NCI-H1092 treated with DMSO at 0.1 percent for 48 hours (cell line): Measurements from ENCODE around the gene FDX2.
"Not testable (repeated sequence)": the region's sequence is repeated elsewhere in the genome, so short reads cannot be mapped to it uniquely, and the experiment has no call there.

ENCODE experiments used
- DNase-seq: peaks from one replicate; lab custom pipeline; 2025; lab: John Stamatoyannopoulos, UW

The FDX2 gene

GRCh38 chr19:10284065-10284959 lies 31.5 kb downstream of the FDX2 start:
- no peak for DNase-seq

GRCh38 chr19:10283301-10284064 lies 32.3 kb downstream of the FDX2 start:
- no peak for DNase-seq

DNA sequence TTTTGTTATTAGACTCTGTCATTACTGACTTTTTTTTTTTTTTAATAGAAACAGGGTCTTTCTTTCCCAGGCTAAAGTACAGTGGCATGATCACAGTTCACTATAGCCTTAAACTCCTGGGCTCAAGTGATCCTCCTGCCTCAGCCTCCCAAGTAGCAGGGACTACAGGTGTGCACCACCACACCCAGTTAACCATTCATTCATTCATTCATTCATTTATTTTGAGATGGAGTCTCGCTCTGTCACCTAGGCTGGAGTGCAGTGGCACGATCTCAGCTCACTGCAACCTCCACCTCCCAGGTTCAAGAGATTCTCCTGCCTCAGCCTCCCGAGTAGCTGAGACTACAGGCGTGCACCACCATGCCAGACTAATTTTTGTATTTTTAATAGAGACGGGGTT lies 33.8 kb downstream of the FDX2 start:
- not testable (repeated sequence) for DNase-seq

DNA sequence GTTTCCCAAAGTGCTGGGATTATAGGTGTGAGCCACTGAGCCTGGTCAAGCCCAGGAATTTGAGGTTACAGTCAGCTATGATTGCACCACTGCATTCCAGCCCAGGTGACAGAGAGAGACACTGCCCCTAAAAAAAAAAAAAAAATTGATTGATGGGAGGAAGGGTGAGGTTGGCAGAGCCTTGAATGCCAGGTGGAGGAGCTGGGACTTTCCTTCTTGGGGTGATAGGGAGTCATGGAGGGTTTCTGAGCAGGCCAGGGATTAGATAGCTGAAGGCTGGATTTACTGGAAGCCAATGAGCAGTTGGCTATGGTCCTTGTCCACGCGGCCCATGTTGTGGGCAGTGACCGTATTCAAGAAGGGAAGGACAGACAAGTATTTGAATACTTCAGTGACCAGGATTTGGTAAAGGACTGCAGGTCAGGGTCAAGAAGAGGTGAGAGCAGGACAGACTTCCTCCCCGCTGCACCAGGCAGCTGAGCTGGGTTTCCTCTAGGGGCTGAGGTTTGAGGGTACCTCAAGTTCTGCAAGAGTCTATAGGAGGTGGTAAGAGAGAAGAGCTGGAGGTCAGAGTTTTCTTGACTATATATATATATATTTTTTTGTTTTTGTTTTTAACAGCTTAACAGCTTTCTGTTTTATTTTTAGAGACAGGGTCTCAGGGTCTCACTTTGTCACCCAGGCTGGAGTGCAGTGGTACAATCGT lies 35.9 kb downstream of the FDX2 start:
- DNase-seq = no peak

- DNase-seq = no peak
These were observed 36.9 kb downstream of the FDX2 start for GRCh38 chr19:10278935-10279334.

DNA sequence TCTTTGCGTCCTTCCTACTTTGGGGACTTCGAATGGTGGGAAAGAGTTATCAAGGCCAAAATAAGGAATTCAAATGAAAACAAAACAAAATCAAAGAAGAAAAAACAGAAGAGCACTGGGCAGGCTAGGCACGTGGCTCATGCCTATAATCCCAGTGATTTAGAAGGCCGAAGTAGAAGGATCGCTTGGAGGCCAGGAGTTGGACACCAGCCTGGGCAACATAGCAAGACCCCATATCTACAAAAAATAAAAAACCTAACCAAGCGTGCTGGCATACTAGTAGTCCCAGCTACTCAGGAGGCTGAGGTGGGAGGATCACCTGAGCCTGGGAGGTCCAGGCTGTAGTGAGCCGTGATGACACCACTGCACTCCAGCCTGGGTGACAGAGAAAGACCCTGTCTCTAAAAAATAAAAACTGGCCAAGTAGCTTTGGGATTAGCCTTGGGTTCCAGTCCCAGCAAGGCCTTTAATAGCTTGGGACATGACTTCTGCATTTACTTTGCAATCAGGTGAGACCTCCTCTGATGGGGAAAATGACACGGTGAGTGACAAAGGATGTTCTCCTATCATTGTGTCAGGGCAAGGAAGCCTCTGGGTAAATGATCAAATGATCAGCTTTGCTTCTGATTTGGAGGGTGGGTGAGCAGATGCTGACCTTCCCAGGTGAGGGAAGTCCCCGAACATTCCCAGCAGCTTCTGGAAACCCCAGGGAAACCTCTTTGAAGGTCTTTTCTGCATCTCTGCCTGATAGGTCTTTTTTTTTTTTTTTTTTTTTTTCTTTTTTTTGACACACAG lies 37.8 kb downstream of the FDX2 start:
- no peak for DNase-seq

GRCh38 chr19:10274589-10274988 lies 41.2 kb downstream of the FDX2 start:
- DNase-seq = no peak

- DNase-seq = no peak
These were observed 44.2 kb downstream of the FDX2 start for GRCh38 chr19:10271543-10272086.

DNA sequence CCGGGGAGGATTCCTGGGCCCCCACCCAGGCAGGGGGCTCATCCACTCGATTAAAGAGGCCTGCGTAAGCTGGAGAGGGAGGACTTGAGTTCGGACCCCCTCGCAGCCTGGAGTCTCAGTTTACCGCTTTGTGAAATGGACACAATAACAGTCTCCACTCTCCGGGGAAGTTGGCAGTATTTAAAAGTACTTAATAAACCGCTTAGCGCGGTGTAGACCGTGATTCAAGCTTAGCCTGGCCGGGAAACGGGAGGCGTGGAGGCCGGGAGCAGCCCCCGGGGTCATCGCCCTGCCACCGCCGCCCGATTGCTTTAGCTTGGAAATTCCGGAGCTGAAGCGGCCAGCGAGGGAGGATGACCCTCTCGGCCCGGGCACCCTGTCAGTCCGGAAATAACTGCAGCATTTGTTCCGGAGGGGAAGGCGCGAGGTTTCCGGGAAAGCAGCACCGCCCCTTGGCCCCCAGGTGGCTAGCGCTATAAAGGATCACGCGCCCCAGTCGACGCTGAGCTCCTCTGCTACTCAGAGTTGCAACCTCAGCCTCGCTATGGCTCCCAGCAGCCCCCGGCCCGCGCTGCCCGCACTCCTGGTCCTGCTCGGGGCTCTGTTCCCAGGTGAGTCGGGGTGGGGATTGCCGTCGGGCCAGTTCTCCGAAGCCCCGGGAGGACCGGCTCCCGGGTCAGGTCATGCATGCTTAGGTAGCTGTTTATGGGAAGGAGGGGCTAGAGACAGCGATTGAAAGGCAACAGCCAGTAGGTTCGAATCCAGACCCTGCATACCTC lies 45.0 kb downstream of the FDX2 start, which contains the start of gene ICAM1:
Gene ICAM1, plus strand, starts transcription at position 505 of the 779 bp plus-strand sequence. Its CDS starts 40 bp downstream, at position 545.
- DNase-seq = no peak

GRCh38 chr19:10270180-10270615 lies 45.6 kb downstream of the FDX2 start:
- DNase-seq = no peak

GRCh38 chr19:10269333-10270179 lies 46.3 kb downstream of the FDX2 start:
- peak; percentile 53 for DNase-seq

DNA sequence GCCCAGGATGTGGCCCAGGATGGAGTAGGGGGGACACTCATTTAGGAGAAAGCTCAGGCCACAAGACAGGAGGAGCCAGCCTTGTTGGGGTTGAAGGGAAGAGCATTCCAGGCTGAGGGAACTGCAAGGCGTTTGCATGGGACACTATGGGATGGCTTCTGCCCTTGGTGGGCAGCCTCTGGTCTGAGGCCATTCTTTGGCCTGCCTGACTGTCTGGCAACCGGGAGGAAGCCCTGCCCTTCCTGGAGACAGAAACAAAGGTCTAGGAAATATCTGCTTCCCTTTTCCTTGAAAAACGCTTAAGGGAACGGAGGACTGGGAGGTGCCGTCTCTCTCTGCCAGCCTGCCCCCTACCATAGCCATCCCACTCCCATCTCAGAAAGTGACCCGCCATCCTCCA lies 47.7 kb downstream of the FDX2 start:
- DNase-seq = no peak

DNA sequence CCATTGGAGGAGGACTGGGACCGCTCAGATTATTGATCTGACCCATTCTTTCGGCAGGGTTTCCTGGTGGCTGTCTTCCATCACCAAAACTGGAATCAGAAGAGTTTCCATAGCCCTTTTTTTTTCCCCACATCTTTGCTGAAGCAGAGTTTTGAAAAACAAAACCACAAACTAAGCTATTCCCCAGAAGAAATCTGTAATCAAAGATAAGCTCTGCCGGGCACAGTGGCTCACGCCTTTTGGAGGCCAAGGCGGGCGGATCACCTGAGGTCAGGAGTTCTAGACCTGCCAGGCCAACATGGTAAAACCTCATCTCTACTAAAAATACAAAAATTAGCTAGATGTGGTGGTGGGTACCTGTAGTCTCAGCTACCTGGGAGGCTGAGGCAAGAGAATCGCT lies 49.1 kb downstream of the FDX2 start:
- no peak for DNase-seq

DNA sequence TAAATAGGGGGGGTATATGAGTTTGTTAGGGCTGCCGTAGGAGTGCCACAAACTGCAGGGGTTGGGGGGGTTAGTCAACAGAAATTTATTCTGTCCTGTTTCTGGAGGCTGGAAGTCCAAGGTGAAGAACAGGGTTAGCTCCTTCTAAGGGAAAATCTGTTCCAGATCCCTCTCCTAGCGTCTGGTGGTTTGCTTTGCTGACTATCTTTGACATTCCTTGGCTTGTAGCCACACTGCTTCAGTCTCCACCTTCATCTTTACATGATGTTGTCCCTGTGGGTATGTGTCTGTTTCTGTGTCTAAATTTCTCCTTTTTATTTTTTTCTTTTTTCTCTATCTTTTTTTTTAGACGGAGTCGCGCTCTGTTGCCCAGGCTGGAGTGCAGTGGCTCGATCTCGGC lies 53.0 kb downstream of the FDX2 start:
- no peak for DNase-seq

DNA sequence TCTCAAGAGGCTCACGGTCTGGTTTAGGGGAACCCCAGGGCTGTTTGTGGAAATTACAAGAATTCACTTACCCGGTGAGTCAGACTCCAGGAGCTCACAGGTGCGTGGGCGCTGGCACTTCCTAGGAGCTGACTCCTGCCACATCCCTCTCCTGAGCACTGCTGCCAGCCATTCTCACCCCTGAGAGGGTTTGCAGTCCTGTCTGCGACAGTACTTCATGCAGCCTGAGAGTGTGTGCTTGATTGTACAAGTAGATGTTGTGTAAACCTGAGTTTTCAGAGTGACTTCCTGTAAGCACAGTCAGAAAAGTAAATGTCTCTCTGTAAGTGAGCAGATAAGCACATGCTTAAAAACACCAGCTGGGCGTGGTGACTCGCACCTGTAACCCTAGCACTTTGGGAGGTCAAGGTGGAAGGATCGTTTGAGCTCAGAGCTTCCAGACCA lies 55.7 kb downstream of the FDX2 start:
- DNase-seq = no peak
